ENCODE measurements around the gene CDC42BPG. TPM values are rescaled to one million over a fixed set of nuclear protein-coding genes. Genes with fewer than 3 reads are reported as not detected.

Gene CDC42BPG
- total RNA-seq, 4 donors from 2014 or later, result 0.33 to 0.46 (median 0.39) TPM; not detected in 1

- 85% methylated on average over 6 of the region's 19 CpGs for WGBS
- H3K36me3 ChIP-seq, result peaks cover 16 to 78% (median 52%) of the 10 kb centered on the region in 4 donors
These were observed 47.5 kb downstream of the CDC42BPG start for GRCh38 chr11:64796757-64797541.

GRCh38 chr11:64796047-64796756 lies 48.3 kb downstream of the CDC42BPG start:
- 84% methylated on average over 9 of the region's 19 CpGs for WGBS
- peaks cover 0 to 12% (median 3%) of the 10 kb centered on the region in 4 donors for H3K4me1 ChIP-seq
- peaks cover 18 to 86% (median 59%) of the 10 kb centered on the region in 4 donors for H3K36me3 ChIP-seq
- intact Hi-C loops (cut with DNase I), result no loop called here
- TF ChIP-seq EP300 (IDR thresholded peaks at IDR 0.05) (no peak), POLR2AphosphoS5 (IDR thresholded peaks at IDR 0.05) (no peak), CTCF (IDR thresholded peaks at IDR 0.05) (no peak), POLR2A (IDR thresholded peaks at IDR 0.05; ENCODE audit: low read depth) (no peak)
- no peak for DNase-seq (ENCODE audit: extremely low spot score)
- H3K9me3 ChIP-seq, result no peaks in the 10 kb centered on the region
- H3K27me3 ChIP-seq, result no peaks in the 10 kb centered on the region
- no peak overlapping the region for H3K4me3 ChIP-seq
- H3K27ac ChIP-seq (replicated peaks in 1 of 4), result no peak overlapping the region

More at GRCh38 chr11:64796757-64797541, 47.5 kb downstream of the CDC42BPG start:
- no peak for DNase-seq (ENCODE audit: extremely low spot score)
- H3K27me3 ChIP-seq, result no peaks in the 10 kb centered on the region
- no peak overlapping the region for H3K27ac ChIP-seq (replicated peaks in 1 of 4)
- H3K9me3 ChIP-seq, result no peaks in the 10 kb centered on the region
- H3K4me1 ChIP-seq, result peaks cover 6 to 20% (median 6%) of the 10 kb centered on the region in 4 donors
- no peak for TF ChIP-seq EP300 (IDR thresholded peaks at IDR 0.05)
- TF ChIP-seq POLR2AphosphoS5 (IDR thresholded peaks at IDR 0.05), result no peak
- no peak for TF ChIP-seq POLR2A (IDR thresholded peaks at IDR 0.05; ENCODE audit: low read depth)
- no peak for TF ChIP-seq CTCF (IDR thresholded peaks at IDR 0.05)
- intact Hi-C loops (cut with DNase I), result no loop called here
- H3K4me3 ChIP-seq, result no peak overlapping the region

GRCh38 chr11:64794526-64794925 lies 49.9 kb downstream of the CDC42BPG start:
- Histone ChIP-seq H3K4me3 (no peak overlapping the region), H3K27ac (replicated peaks in 1 of 4) (no peak overlapping the region), H3K27me3 (no peaks in the 10 kb centered on the region), H3K36me3 (peaks cover 18 to 88% (median 68%) of the 10 kb centered on the region in 4 donors), H3K9me3 (no peaks in the 10 kb centered on the region), H3K4me1 (peaks cover 0 to 6% (median 2%) of the 10 kb centered on the region in 4 donors)
- no peak for DNase-seq (ENCODE audit: extremely low spot score)
- TF ChIP-seq POLR2A (IDR thresholded peaks at IDR 0.05; ENCODE audit: low read depth) (no peak), POLR2AphosphoS5 (IDR thresholded peaks at IDR 0.05) (no peak), CTCF (IDR thresholded peaks at IDR 0.05) (no peak), EP300 (IDR thresholded peaks at IDR 0.05) (no peak)
- WGBS, result 91% methylated on average over 10 of the region's 10 CpGs
- intact Hi-C loops (cut with DNase I), result no loop called here

- H3K9me3 ChIP-seq, result no peaks in the 10 kb centered on the region
- peaks cover 0 to 6% (median 2%) of the 10 kb centered on the region in 4 donors for H3K4me1 ChIP-seq
- 75% methylated on average over 11 of the region's 11 CpGs for WGBS
- H3K36me3 ChIP-seq, result peaks cover 18 to 88% (median 66%) of the 10 kb centered on the region in 4 donors
- H3K27me3 ChIP-seq, result no peaks in the 10 kb centered on the region
- no peak overlapping the region for H3K4me3 ChIP-seq
- no peak for TF ChIP-seq CTCF (IDR thresholded peaks at IDR 0.05)
- TF ChIP-seq POLR2A (IDR thresholded peaks at IDR 0.05; ENCODE audit: low read depth), result no peak
- no peak for TF ChIP-seq EP300 (IDR thresholded peaks at IDR 0.05)
- no peak for TF ChIP-seq POLR2AphosphoS5 (IDR thresholded peaks at IDR 0.05)
- peak overlapping the region in 3 of 4 donors; percentile 7 to 18 (median 16) for H3K27ac ChIP-seq (replicated peaks in 1 of 4)
- no peak for DNase-seq (ENCODE audit: extremely low spot score)
- intact Hi-C loops (cut with DNase I), result no loop called here
These were observed 50.9 kb downstream of the CDC42BPG start for GRCh38 chr11:64793271-64794160.

Measured in esophagus muscularis mucosa (tissue), 4 donors.